ENCODE measurements around the gene DENND1A.
"Not testable (repeated sequence)": the region's sequence is repeated elsewhere in the genome, so short reads cannot be mapped to it uniquely, and the experiment has no call there.

The DENND1A gene

DNA sequence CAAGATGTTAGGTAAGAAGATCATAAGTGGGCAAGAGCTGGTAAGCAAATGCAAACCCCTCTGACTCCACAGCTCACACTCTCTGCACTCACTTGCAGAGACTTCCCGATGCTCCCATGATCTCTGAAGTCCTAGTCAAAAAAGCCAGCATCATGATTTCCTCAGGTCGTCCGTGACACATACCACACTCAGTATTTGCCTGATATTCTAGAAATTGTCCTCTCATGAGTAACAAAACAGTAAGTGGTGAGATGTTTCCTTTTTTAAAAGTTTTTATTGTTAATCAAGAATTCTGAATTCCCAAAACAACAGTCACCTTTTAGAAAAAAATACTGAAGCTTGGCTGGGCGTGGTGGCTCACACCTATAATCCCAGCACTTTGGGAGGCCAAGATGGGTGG, 194.6 kb downstream of the DENND1A start:
- Histone ChIP-seq H3K9ac (ENCODE audit: insufficient read length) (no peak overlapping the region), H3K9me3 (ENCODE audit: low read depth, low read length) (no peaks in the 10 kb centered on the region), H3K4me3 (no peak overlapping the region), H3K36me3 (ENCODE audit: insufficient read depth, low read length) (no peaks in the 10 kb centered on the region), H3K27ac (no peak overlapping the region)
- TF ChIP-seq FOXP2 (optimal IDR thresholded peaks at IDR 0.05; ENCODE audit: control extremely low read depth, extremely low read length, insufficient read depth): no peak
- no peak for TF ChIP-seq EZH2 (IDR thresholded peaks at IDR 0.05)
- no peak for TF ChIP-seq POLR2AphosphoS5 (IDR thresholded peaks at IDR 0.05; ENCODE audit: borderline replicate concordance, low read depth, low read length)
- DNase-seq (ENCODE audit: low read depth, low spot score): no peak

DNA sequence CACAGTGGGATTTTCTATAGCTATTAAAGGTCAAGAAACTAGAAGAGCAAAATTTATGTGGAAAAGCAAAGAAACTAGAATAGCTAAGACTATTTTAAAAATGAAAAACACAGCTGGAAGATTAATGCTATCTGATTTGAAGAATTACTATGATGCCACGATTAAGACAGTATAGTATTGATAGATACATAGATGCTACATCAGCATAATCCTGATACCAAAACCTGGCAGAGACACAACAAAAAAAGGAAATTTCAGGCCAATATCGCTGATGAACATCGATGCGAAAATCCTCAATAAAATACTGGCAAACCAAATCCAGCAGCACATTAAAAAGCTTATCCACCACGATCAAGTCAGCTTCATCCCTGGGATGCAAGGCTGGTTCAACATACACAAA, 201.4 kb downstream of the DENND1A start:
- H3K36me3 ChIP-seq (ENCODE audit: insufficient read depth, low read length); H3K9me3 ChIP-seq (ENCODE audit: low read depth, low read length); DNase-seq (ENCODE audit: low read depth, low spot score); H3K27ac ChIP-seq; H3K9ac ChIP-seq (ENCODE audit: insufficient read length); H3K4me3 ChIP-seq: not testable (repeated sequence)

DNA sequence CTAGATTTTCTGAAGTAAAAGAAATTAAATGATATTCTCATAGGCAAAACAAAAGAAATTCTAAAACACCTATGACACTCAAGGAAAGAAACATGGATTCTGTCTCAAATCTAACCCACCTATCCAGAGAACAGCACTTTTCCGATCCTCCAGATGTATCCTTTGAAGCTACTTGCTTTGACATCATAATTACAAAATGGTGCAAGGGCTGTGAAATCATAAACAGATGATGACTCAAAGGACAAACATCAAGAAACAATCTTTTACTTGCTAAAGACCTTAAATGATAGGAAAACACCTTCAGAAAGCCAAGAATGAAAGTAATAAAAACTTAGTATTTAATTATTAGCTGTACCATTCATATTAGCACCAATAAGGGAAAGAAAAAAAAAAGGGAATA, 202.6 kb downstream of the DENND1A start:
- TF ChIP-seq EZH2 (IDR thresholded peaks at IDR 0.05) (no peak), FOXP2 (optimal IDR thresholded peaks at IDR 0.05; ENCODE audit: control extremely low read depth, extremely low read length, insufficient read depth) (no peak), POLR2AphosphoS5 (IDR thresholded peaks at IDR 0.05; ENCODE audit: borderline replicate concordance, low read depth, low read length) (no peak)
- H3K9me3 ChIP-seq (ENCODE audit: low read depth, low read length): no peaks in the 10 kb centered on the region
- H3K27ac ChIP-seq: no peak overlapping the region
- no peak overlapping the region for H3K4me3 ChIP-seq
- DNase-seq (ENCODE audit: low read depth, low spot score): no peak
- no peak overlapping the region for H3K9ac ChIP-seq (ENCODE audit: insufficient read length)
- no peaks in the 10 kb centered on the region for H3K36me3 ChIP-seq (ENCODE audit: insufficient read depth, low read length)

- no peak for DNase-seq (ENCODE audit: low read depth, low spot score)
- TF ChIP-seq POLR2AphosphoS5 (IDR thresholded peaks at IDR 0.05; ENCODE audit: borderline replicate concordance, low read depth, low read length) (no peak), EZH2 (IDR thresholded peaks at IDR 0.05) (no peak), FOXP2 (optimal IDR thresholded peaks at IDR 0.05; ENCODE audit: control extremely low read depth, extremely low read length, insufficient read depth) (no peak)
- Histone ChIP-seq H3K9me3 (ENCODE audit: low read depth, low read length) (no peaks in the 10 kb centered on the region), H3K36me3 (ENCODE audit: insufficient read depth, low read length) (no peaks in the 10 kb centered on the region), H3K27ac (no peak overlapping the region), H3K9ac (ENCODE audit: insufficient read length) (no peak overlapping the region), H3K4me3 (no peak overlapping the region)
These were observed 204.5 kb downstream of the DENND1A start for GRCh38 chr9:123725389-123725788.

GRCh38 chr9:123724211-123724796, 205.6 kb downstream of the DENND1A start:
- no peak overlapping the region for H3K4me3 ChIP-seq
- DNase-seq (ENCODE audit: low read depth, low spot score): no peak
- H3K27ac ChIP-seq: no peak overlapping the region
- TF ChIP-seq FOXP2 (optimal IDR thresholded peaks at IDR 0.05; ENCODE audit: control extremely low read depth, extremely low read length, insufficient read depth) (no peak), POLR2AphosphoS5 (IDR thresholded peaks at IDR 0.05; ENCODE audit: borderline replicate concordance, low read depth, low read length) (no peak), EZH2 (IDR thresholded peaks at IDR 0.05) (no peak)
- H3K9me3 ChIP-seq (ENCODE audit: low read depth, low read length): no peaks in the 10 kb centered on the region
- H3K36me3 ChIP-seq (ENCODE audit: insufficient read depth, low read length): no peaks in the 10 kb centered on the region
- no peak overlapping the region for H3K9ac ChIP-seq (ENCODE audit: insufficient read length)

DNA sequence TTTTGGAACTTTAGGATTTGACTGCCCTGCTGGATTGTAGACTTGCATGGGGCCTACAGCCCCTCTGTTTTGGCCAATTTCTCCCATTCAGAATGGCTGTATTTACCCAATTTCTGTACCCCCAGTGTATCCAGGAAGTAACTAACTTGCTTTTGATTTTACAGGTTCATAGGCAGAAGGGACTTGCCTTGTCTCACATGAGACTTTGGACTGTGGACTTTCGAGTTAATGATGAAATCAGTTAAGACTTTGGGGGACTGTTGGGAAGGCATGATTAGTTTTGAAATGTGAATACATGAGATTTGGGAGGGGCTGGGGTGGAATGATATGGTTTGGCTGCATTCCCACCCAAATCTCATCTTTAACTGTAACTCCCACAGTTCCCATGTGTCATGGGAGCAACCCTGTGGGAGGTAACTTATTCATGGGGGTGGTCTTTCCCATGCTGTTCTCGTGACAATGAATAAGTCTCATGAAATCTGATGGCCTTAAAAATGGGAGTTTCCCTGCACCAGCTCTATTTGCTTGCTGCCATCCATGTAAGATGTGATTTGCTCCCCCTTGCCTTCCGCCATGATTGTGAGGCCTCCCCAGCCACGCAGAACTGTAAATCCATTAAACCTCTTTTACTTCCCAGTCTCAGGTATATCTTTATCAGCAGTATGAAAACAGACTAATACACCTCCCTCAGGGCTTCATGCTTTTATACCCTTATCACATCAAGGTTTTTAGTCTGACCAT, 206.6 kb downstream of the DENND1A start:
- Histone ChIP-seq H3K36me3 (ENCODE audit: insufficient read depth, low read length) (no peaks in the 10 kb centered on the region), H3K9ac (ENCODE audit: insufficient read length) (no peak overlapping the region)

DNA sequence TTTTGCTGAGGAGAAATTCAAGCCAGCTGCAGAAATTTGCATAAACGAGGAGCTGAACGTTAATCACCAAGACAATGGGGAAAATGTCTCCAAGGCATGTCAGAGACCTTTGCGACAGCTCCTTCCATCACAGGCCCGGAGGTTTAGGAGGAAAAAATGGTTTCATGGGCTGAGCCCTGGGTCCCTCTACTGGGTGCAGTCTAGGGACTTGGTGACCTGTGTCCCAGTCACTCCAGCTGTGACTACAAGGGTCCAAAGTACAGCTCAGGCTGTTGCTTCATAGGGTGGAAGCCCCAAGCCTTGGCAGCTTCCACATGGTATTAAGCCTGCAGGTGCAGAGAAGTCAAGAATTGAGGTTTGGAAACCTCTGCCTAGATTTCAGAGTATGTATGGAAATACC, 207.5 kb downstream of the DENND1A start:
- H3K9ac ChIP-seq (ENCODE audit: insufficient read length): no peak overlapping the region
- no peak overlapping the region for H3K27ac ChIP-seq
- no peak overlapping the region for H3K4me3 ChIP-seq
- H3K36me3 ChIP-seq (ENCODE audit: insufficient read depth, low read length): no peaks in the 10 kb centered on the region
- no peak for DNase-seq (ENCODE audit: low read depth, low spot score)
- no peaks in the 10 kb centered on the region for H3K9me3 ChIP-seq (ENCODE audit: low read depth, low read length)
- TF ChIP-seq POLR2AphosphoS5 (IDR thresholded peaks at IDR 0.05; ENCODE audit: borderline replicate concordance, low read depth, low read length) (no peak), FOXP2 (optimal IDR thresholded peaks at IDR 0.05; ENCODE audit: control extremely low read depth, extremely low read length, insufficient read depth) (no peak), EZH2 (IDR thresholded peaks at IDR 0.05) (no peak)

More for the DNA sequence above, 206.6 kb downstream of the DENND1A start:
- no peak overlapping the region for H3K27ac ChIP-seq
- no peak overlapping the region for H3K4me3 ChIP-seq
- no peaks in the 10 kb centered on the region for H3K9me3 ChIP-seq (ENCODE audit: low read depth, low read length)
- TF ChIP-seq POLR2AphosphoS5 (IDR thresholded peaks at IDR 0.05; ENCODE audit: borderline replicate concordance, low read depth, low read length) (no peak), FOXP2 (optimal IDR thresholded peaks at IDR 0.05; ENCODE audit: control extremely low read depth, extremely low read length, insufficient read depth) (no peak), EZH2 (IDR thresholded peaks at IDR 0.05) (no peak)
- DNase-seq (ENCODE audit: low read depth, low spot score): no peak

DNA sequence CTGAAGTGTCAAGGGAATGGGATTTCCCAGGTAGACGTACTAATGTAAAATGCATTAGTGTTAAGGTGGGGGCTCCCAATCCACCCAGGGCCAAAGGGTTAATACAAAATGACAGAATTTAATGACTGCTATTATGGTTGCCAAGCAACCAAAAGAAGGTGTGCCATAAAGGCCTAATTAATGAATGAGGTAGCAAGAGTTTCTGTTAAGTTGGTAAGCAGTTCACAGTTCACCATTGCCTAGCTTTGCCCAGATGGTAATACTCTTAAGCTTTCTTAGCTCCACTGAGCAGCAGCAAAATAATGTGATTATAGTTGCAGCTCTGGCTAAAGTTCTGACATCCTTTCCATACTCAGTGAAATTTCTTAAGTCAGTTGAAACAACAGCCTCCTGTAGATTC, 211.7 kb downstream of the DENND1A start:
- Histone ChIP-seq H3K9me3 (ENCODE audit: low read depth, low read length) (no peaks in the 10 kb centered on the region), H3K36me3 (ENCODE audit: insufficient read depth, low read length) (no peaks in the 10 kb centered on the region), H3K27ac (no peak overlapping the region), H3K9ac (ENCODE audit: insufficient read length) (no peak overlapping the region), H3K4me3 (no peak overlapping the region)
- no peak for DNase-seq (ENCODE audit: low read depth, low spot score)
- no peak for TF ChIP-seq POLR2AphosphoS5 (IDR thresholded peaks at IDR 0.05; ENCODE audit: borderline replicate concordance, low read depth, low read length)
- no peak for TF ChIP-seq FOXP2 (optimal IDR thresholded peaks at IDR 0.05; ENCODE audit: control extremely low read depth, extremely low read length, insufficient read depth)
- no peak for TF ChIP-seq EZH2 (IDR thresholded peaks at IDR 0.05)
